ENCODE results near the gene ACTL8.

DNA sequence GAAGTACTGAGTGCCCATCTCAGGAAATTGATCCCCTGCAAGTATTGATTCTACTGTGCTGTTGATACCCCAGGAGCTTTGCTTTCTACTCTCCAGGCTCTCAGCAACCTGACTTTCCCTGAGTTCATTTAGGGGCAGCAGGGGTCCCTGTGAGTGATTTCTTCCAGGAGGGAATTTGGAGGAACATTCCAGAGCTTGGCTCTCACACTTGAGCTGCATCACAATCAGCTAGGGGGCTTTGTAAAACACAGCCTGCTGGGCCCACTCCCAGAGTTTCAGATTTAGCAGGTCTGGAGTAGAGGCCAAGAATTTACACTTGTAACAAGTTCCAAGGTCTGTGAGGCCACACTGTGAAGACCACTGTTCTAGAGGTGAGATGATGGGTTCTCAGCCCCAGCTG, 16.1 kb upstream of the ACTL8 start:
- TF ChIP-seq NFRKB (IDR thresholded peaks at IDR 0.05) (no peak), HDGF (IDR thresholded peaks at IDR 0.05; ENCODE audit: borderline replicate concordance) (no peak), SP1 (IDR thresholded peaks at IDR 0.05) (no peak), FOXM1 (IDR thresholded peaks at IDR 0.05; ENCODE audit: borderline replicate concordance) (no peak)
- TF ChIP-seq, protein P1, sequence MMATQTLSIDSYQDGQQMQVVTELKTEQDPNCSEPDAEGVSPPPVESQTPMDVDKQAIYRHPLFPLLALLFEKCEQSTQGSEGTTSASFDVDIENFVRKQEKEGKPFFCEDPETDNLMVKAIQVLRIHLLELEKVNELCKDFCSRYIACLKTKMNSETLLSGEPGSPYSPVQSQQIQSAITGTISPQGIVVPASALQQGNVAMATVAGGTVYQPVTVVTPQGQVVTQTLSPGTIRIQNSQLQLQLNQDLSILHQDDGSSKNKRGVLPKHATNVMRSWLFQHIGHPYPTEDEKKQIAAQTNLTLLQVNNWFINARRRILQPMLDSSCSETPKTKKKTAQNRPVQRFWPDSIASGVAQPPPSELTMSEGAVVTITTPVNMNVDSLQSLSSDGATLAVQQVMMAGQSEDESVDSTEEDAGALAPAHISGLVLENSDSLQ (IDR thresholded peaks at IDR 0.05): no peak

Data from HEK293T (cell line).